Measurements from ENCODE around the gene BTBD2.

DNA sequence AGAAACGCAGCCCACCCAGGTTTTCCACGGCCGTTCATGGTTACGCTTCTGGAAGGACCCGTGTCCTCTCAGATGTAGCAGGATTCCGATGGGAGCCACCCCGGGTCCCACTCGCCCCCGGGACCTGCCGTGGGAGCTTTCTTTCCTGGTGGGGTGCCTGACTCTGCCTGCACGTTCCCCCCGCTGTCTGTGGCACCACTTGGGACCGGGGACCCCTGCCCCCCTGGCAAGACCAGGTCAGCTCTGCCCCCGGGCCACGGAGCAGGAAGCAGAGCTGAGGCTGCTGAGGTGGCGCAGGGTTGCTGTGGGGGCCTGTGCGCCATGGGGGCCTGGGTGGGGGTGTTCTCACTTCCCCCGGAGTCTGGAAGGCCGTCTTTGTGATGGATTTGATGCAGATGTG lies 62.5 kb downstream of the BTBD2 start:
- TF ChIP-seq CTCF (IDR thresholded peaks at IDR 0.05) (no peak), EZH2 (IDR thresholded peaks at IDR 0.05) (no peak)
